Sigmoid colon (tissue), 7 donors: Measurements from ENCODE around the gene IL1RAPL2. TPM values are rescaled to one million over a fixed set of nuclear protein-coding genes. Genes with fewer than 3 reads are reported as not detected.

Experiments
- DNase-seq: peaks from one replicate; pipeline ENCODE4 v3.0.0-alpha.2; 2019
- H3K27ac ChIP-seq, 4 donors: fragments of 200-600 bp; sonication (generic); one replicate each; pipeline ENCODE4 v1.5.1; 2016 to 2019; ENCODE audit warnings: mild to moderate bottlenecking in 1 of 4
- H3K27me3 ChIP-seq, 3 donors: fragments of 200-600 bp; sonication (generic); one replicate each; pipeline ENCODE4 v1.5.1; 2019; ENCODE audit warnings: mild to moderate bottlenecking in 1 of 3
- H3K36me3 ChIP-seq, 4 donors: fragments of 200-600 bp; sonication (generic); one replicate each; pipeline ENCODE4 v1.5.1; 2016 to 2019
- H3K4me1 ChIP-seq, 4 donors: fragments of 200-600 bp; sonication (generic); one replicate each; pipeline ENCODE4 v1.5.1; 2017 to 2019
- H3K4me3 ChIP-seq, 4 donors: fragments of 200-600 bp; sonication (generic); one replicate each; pipeline ENCODE4 v1.5.1; 2017 to 2019; ENCODE audit warnings: mild to moderate bottlenecking in 2 of 4, moderate library complexity in 1 of 4
- H3K9me3 ChIP-seq, 4 donors: fragments of 200-600 bp in 3 of 4; sonication (generic) in 3 of 4; one replicate each; pipeline versions ENCODE4 v1.5.1 to v1.6.1; 2013 to 2019
- CTCF ChIP-seq, 4 experiments: fragments of 450-650 bp in 3 of 4; fragments of 200-600 bp in 1 of 4; IDR thresholded peaks; one replicate each; pipeline ENCODE4 v1.5.1; 2016 to 2019; ENCODE audit warnings: antibody characterized with exemption in 4 of 4, mild to moderate bottlenecking in 3 of 4, moderate library complexity in 2 of 4
- EP300 ChIP-seq, 4 donors: sonication (generic); formaldehyde crosslinking; IDR thresholded peaks; one replicate each; pipeline ENCODE4 v1.6.1; 2017; ENCODE audit warnings: antibody characterized with exemption in 4 of 4
- POLR2A ChIP-seq, 2 donors: fragments of 450-650 bp; IDR thresholded peaks; one replicate each; pipeline ENCODE4 v1.6.1; 2016; ENCODE audit warnings: antibody characterized with exemption in 2 of 2, mild to moderate bottlenecking in 2 of 2, moderate library complexity in 2 of 2
- POLR2AphosphoS5 ChIP-seq, 4 donors: sonication (generic); formaldehyde crosslinking; IDR thresholded peaks; one replicate each; pipeline ENCODE4 v1.6.1; 2017; ENCODE audit warnings: antibody characterized with exemption in 4 of 4
- WGBS, 2 donors: extraction: QIAGEN DNeasy Blood & Tissue Kit; methylation state at CpG; one replicate each; pipeline ENCODE4 v1.1.7; 2013; 5-methylcytosine and 5-hydroxymethylcytosine counted together
- intact Hi-C: fragments of 100-400 bp; cut with DNase I; formaldehyde crosslinking; loops from one replicate; pipeline ENCODE4 v1.15.1; 2023
- polyA plus RNA-seq, 3 donors: library from polyadenylated mRNA; stranded (reverse); fragments of 200-250 nt; gene quantifications; one replicate each; pipeline ENCODE4 v1.2.3, GENCODE V29; 2013
- total RNA-seq, 4 donors: library from RNA; depleted of rRNA; stranded (reverse); fragments of >200 nt; gene quantifications; one replicate each; pipeline ENCODE4 v1.1.0, GENCODE V29; 2016
- donor health status: healthy with polysubstance abuse.
- donor health status: Bipolar disorder and iron deficiency.
- donor health status: healthy.

Gene IL1RAPL2
- total and polyA plus RNA-seq, 7 donors, result 0.01 to 1.1 (median 0.79) TPM; not detected in 3

GRCh38 chrX:105314458-105314857 is 748.5 kb downstream of the IL1RAPL2 start:
- intact Hi-C loops, result no loop called here
- 93 to 97% methylated on average over 2 of the region's 2 CpGs for WGBS, 2 donors
- Histone ChIP-seq H3K4me1 (no peaks in the 10 kb centered on the region), H3K9me3 (no peaks in the 10 kb centered on the region), H3K27ac (no peak overlapping the region), H3K27me3 (no peaks in the 10 kb centered on the region), H3K36me3 (no peaks in the 10 kb centered on the region), H3K4me3 (no peak overlapping the region)
- DNase-seq, result no peak
- TF ChIP-seq POLR2A (IDR thresholded peaks at IDR 0.05) (no peak), EP300 (IDR thresholded peaks at IDR 0.05) (no peak), POLR2AphosphoS5 (IDR thresholded peaks at IDR 0.05) (no peak), CTCF (IDR thresholded peaks at IDR 0.05) (no peak)

GRCh38 chrX:105315248-105315647 is 749.2 kb downstream of the IL1RAPL2 start:
- Histone ChIP-seq H3K4me3 (no peak overlapping the region), H3K9me3 (no peaks in the 10 kb centered on the region), H3K36me3 (no peaks in the 10 kb centered on the region), H3K4me1 (no peaks in the 10 kb centered on the region), H3K27me3 (no peaks in the 10 kb centered on the region), H3K27ac (no peak overlapping the region)
- no peak for DNase-seq
- 88 to 90% methylated on average over 1 of the region's 1 CpG for WGBS, 2 donors
- TF ChIP-seq POLR2AphosphoS5 (IDR thresholded peaks at IDR 0.05), result no peak
- no peak for TF ChIP-seq CTCF (IDR thresholded peaks at IDR 0.05)
- TF ChIP-seq EP300 (IDR thresholded peaks at IDR 0.05), result no peak
- no peak for TF ChIP-seq POLR2A (IDR thresholded peaks at IDR 0.05)
- intact Hi-C loops, result no loop called here

- H3K4me1 ChIP-seq, result no peaks in the 10 kb centered on the region
- intact Hi-C loops, result no loop called here
- no peak overlapping the region for H3K4me3 ChIP-seq
- no peaks in the 10 kb centered on the region for H3K27me3 ChIP-seq
- no peak for TF ChIP-seq EP300 (IDR thresholded peaks at IDR 0.05)
- no peak for TF ChIP-seq CTCF (IDR thresholded peaks at IDR 0.05)
- no peak for TF ChIP-seq POLR2AphosphoS5 (IDR thresholded peaks at IDR 0.05)
- TF ChIP-seq POLR2A (IDR thresholded peaks at IDR 0.05), result no peak
- H3K36me3 ChIP-seq, result no peaks in the 10 kb centered on the region
- H3K9me3 ChIP-seq, result no peaks in the 10 kb centered on the region
- 84% methylated on average over 2 of the region's 2 CpGs for WGBS, 2 donors
- H3K27ac ChIP-seq, result no peak overlapping the region
- DNase-seq, result no peak
Observed at GRCh38 chrX:105317117-105317516, 751.1 kb downstream of the IL1RAPL2 start.

- Histone ChIP-seq H3K27me3 (no peaks in the 10 kb centered on the region), H3K36me3 (no peaks in the 10 kb centered on the region), H3K4me1 (no peaks in the 10 kb centered on the region), H3K27ac (no peak overlapping the region), H3K4me3 (no peak overlapping the region), H3K9me3 (no peaks in the 10 kb centered on the region)
- WGBS, 2 donors, result 16 to 44% methylated on average over 1 of the region's 1 CpG
- DNase-seq, result no peak
- no peak for TF ChIP-seq POLR2AphosphoS5 (IDR thresholded peaks at IDR 0.05)
- no peak for TF ChIP-seq POLR2A (IDR thresholded peaks at IDR 0.05)
- no peak for TF ChIP-seq CTCF (IDR thresholded peaks at IDR 0.05)
- no peak for TF ChIP-seq EP300 (IDR thresholded peaks at IDR 0.05)
- intact Hi-C loops, result no loop called here
Observed at GRCh38 chrX:105323928-105324327, 757.9 kb downstream of the IL1RAPL2 start.

GRCh38 chrX:105328773-105329172 is 762.8 kb downstream of the IL1RAPL2 start:
- no peak for TF ChIP-seq POLR2AphosphoS5 (IDR thresholded peaks at IDR 0.05)
- no peak for TF ChIP-seq POLR2A (IDR thresholded peaks at IDR 0.05)
- no peak for TF ChIP-seq EP300 (IDR thresholded peaks at IDR 0.05)
- no peak for TF ChIP-seq CTCF (IDR thresholded peaks at IDR 0.05)
- Histone ChIP-seq H3K36me3 (no peaks in the 10 kb centered on the region), H3K9me3 (no peaks in the 10 kb centered on the region), H3K27ac (no peak overlapping the region), H3K4me1 (no peaks in the 10 kb centered on the region), H3K27me3 (no peaks in the 10 kb centered on the region), H3K4me3 (no peak overlapping the region)
- intact Hi-C loops, result no loop called here
- DNase-seq, result no peak
